ENCODE data around the gene ZBTB21.
"Not testable (repeated sequence)": the region's sequence is repeated elsewhere in the genome, so short reads cannot be mapped to it uniquely, and the experiment has no call there.

Gene ZBTB21

GRCh38 chr21:41965461-41966013 lies 44.6 kb downstream of the ZBTB21 start:
- DNase-seq = no peak

- DNase-seq = no peak
Observed at GRCh38 chr21:41965045-41965444, 45.1 kb downstream of the ZBTB21 start.

GRCh38 chr21:41964171-41964570 lies 46.0 kb downstream of the ZBTB21 start:
- DNase-seq = no peak

GRCh38 chr21:41962425-41962966 lies 47.7 kb downstream of the ZBTB21 start:
- no peak for DNase-seq

GRCh38 chr21:41961753-41962152 lies 48.4 kb downstream of the ZBTB21 start:
- no peak for DNase-seq

- no peak for DNase-seq
Observed at GRCh38 chr21:41961282-41961701, 48.9 kb downstream of the ZBTB21 start.

GRCh38 chr21:41960386-41960785 lies 49.8 kb downstream of the ZBTB21 start:
- no peak for DNase-seq

GRCh38 chr21:41959697-41960096 lies 50.5 kb downstream of the ZBTB21 start:
- not testable (repeated sequence) for DNase-seq

GRCh38 chr21:41958886-41959563 lies 51.1 kb downstream of the ZBTB21 start:
- DNase-seq = no peak

- no peak for DNase-seq
Observed at GRCh38 chr21:41957991-41958766, 52.0 kb downstream of the ZBTB21 start.

- DNase-seq = no peak
Observed at GRCh38 chr21:41956926-41957729, 53.0 kb downstream of the ZBTB21 start.

GRCh38 chr21:41955516-41955915 lies 54.6 kb downstream of the ZBTB21 start:
- DNase-seq = no peak

- DNase-seq = no peak
Observed at GRCh38 chr21:41954654-41955499, 55.3 kb downstream of the ZBTB21 start.

- DNase-seq = no peak
Observed at GRCh38 chr21:41953831-41954653, 56.1 kb downstream of the ZBTB21 start, which contains the start of gene C2CD2. C2CD2 (minus strand) TSS chr21:41954018; CDS start chr21:41953648, 370 bp downstream.

GRCh38 chr21:41953249-41953830 lies 56.8 kb downstream of the ZBTB21 start:
- no peak for DNase-seq

GRCh38 chr21:41952568-41953248 lies 57.5 kb downstream of the ZBTB21 start:
- no peak for DNase-seq

- no peak for DNase-seq
Observed at GRCh38 chr21:41951876-41952567, 58.1 kb downstream of the ZBTB21 start.

GRCh38 chr21:41950941-41951351 lies 59.2 kb downstream of the ZBTB21 start:
- no peak for DNase-seq

GRCh38 chr21:41949631-41950030 lies 60.5 kb downstream of the ZBTB21 start:
- not testable (repeated sequence) for DNase-seq

All from CD4-positive, alpha-beta T cell treated with Interferon alpha-2 for 1 hour (primary cell).